ENCODE measurements around the gene UMOD. TPM values are rescaled to one million over a fixed set of nuclear protein-coding genes. Genes with fewer than 3 reads are reported as not detected.
A peak's percentile ranks its signal among the peaks of the same experiment; 100 is the strongest.

Gene UMOD
- total RNA-seq, 2 donors from 2014 or later, result not detected

DNA sequence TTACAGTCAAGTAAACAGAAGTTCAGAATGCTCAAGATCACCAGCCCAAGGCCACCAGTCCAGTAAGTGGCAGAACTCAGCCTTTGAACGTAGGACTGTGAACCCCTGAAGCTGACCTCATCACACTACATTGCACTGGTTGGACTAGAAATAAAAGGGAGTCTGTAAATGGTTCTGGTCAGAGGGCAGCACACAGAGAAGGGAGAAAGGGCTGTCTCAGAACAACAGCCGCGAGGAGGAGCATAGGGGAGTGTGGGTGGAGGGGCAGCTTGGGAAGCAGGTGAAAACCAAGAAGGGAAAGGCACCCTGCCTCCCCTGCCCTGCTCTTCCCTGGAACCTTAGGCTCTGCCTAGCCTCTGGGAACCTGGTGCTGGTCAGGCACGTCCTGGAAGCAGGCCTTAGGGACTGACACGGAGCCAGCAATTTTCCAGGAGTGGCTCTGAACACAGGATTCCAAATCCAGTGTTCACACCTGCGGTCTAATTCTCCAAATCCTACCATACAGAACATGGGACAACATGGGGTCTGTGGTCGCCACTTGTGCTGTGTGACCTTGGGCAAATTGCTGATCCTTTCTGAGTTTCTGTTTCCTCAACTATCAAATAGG, 45.1 kb upstream of the UMOD start:
- Histone ChIP-seq H3K27me3 (replicated peaks; ENCODE audit: insufficient read depth) (no peaks in the 10 kb centered on the region), H3K36me3 (no peaks in the 10 kb centered on the region), H3K4me3 (no peak overlapping the region), H3K27ac (no peak overlapping the region), H3K9me3 (no peaks in the 10 kb centered on the region), H3K4me1 (ENCODE audit: control insufficient read depth in 1 of 2, low read depth in 2 of 2) (peaks cover 12 to 16% of the 10 kb centered on the region in 2 donors)
- DNase-seq (ENCODE audit: low spot score), result no peak
- no peak for TF ChIP-seq CTCF (IDR thresholded peaks at IDR 0.05)
- no peak for ATAC-seq (ENCODE audit: insufficient number of reproducible peaks, low FRiP score, low read depth)

DNA sequence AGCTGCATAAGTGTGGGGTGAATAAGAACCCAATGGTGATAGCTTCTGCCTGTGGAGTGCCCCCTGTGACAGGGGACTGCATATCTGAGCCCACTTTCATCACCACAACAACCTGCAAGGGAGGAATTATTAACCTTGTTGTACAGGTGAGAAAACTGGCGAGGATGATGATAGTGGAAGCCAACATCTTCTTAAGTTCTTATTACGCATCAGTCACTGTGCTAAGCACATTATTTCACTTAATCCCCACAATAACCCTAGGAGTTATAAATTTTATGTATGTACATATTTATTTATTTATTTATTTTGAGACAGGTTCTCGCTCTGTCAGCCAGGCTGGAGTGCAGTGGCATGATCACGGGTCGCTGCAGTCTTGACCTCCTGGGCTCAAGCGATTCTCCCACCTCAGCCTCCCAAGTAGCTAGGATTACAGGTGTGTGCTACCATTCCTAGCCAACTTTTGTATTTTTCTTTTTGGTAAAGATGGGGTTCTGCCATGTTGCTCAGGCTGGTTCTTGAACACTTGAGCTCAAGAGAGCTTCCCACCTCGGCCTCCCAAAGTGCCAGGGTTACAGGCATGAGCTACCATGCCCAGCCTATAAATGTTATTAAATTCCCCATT, 44.4 kb upstream of the UMOD start:
- no peaks in the 10 kb centered on the region for H3K36me3 ChIP-seq

GRCh38 chr16:20395946-20396345, 43.4 kb upstream of the UMOD start:
- DNase-seq (ENCODE audit: low spot score) (no peak), ATAC-seq (ENCODE audit: insufficient number of reproducible peaks, low FRiP score, low read depth) (no peak)
- Histone ChIP-seq H3K4me1 (ENCODE audit: control insufficient read depth in 1 of 2, low read depth in 2 of 2) (peaks cover 12 to 16% of the 10 kb centered on the region in 2 donors), H3K27me3 (replicated peaks; ENCODE audit: insufficient read depth) (no peaks in the 10 kb centered on the region), H3K9me3 (no peaks in the 10 kb centered on the region), H3K36me3 (no peaks in the 10 kb centered on the region), H3K4me3 (no peak overlapping the region), H3K27ac (no peak overlapping the region)
- TF ChIP-seq CTCF (IDR thresholded peaks at IDR 0.05), result no peak

More for the DNA sequence above, 44.4 kb upstream of the UMOD start:
- TF ChIP-seq CTCF (IDR thresholded peaks at IDR 0.05), result no peak
- DNase-seq (ENCODE audit: low spot score), result no peak
- Histone ChIP-seq H3K27ac (no peak overlapping the region), H3K4me3 (no peak overlapping the region), H3K4me1 (ENCODE audit: control insufficient read depth in 1 of 2, low read depth in 2 of 2) (peaks cover 12 to 16% of the 10 kb centered on the region in 2 donors), H3K27me3 (replicated peaks; ENCODE audit: insufficient read depth) (no peaks in the 10 kb centered on the region), H3K9me3 (no peaks in the 10 kb centered on the region)
- no peak for ATAC-seq (ENCODE audit: insufficient number of reproducible peaks, low FRiP score, low read depth)

GRCh38 chr16:20393801-20394577, 41.5 kb upstream of the UMOD start:
- Histone ChIP-seq H3K4me3 (no peak overlapping the region), H3K36me3 (no peaks in the 10 kb centered on the region), H3K27me3 (replicated peaks; ENCODE audit: insufficient read depth) (no peaks in the 10 kb centered on the region), H3K27ac (peak overlapping the region in 1 of 2 donors; percentile 34), H3K4me1 (ENCODE audit: control insufficient read depth in 1 of 2, low read depth in 2 of 2) (peaks cover 12 to 16% of the 10 kb centered on the region in 2 donors), H3K9me3 (no peaks in the 10 kb centered on the region)
- no peak for TF ChIP-seq CTCF (IDR thresholded peaks at IDR 0.05)
- ATAC-seq (ENCODE audit: insufficient number of reproducible peaks, low FRiP score, low read depth) (no peak), DNase-seq (ENCODE audit: low spot score) (no peak)

GRCh38 chr16:20391045-20391444, 38.5 kb upstream of the UMOD start:
- ATAC-seq (ENCODE audit: insufficient number of reproducible peaks, low FRiP score, low read depth), result no peak
- H3K4me3 ChIP-seq, result no peak overlapping the region
- TF ChIP-seq CTCF (IDR thresholded peaks at IDR 0.05), result no peak
- no peaks in the 10 kb centered on the region for H3K36me3 ChIP-seq
- peaks cover 12 to 22% of the 10 kb centered on the region in 2 donors for H3K4me1 ChIP-seq (ENCODE audit: control insufficient read depth in 1 of 2, low read depth in 2 of 2)
- H3K27me3 ChIP-seq (replicated peaks; ENCODE audit: insufficient read depth), result no peaks in the 10 kb centered on the region
- H3K9me3 ChIP-seq, result no peaks in the 10 kb centered on the region
- DNase-seq (ENCODE audit: low spot score), result no peak
- no peak overlapping the region for H3K27ac ChIP-seq

All from thoracic aorta (tissue), 2 donors.